ENCODE data around the gene GMPR.

The GMPR gene

DNA sequence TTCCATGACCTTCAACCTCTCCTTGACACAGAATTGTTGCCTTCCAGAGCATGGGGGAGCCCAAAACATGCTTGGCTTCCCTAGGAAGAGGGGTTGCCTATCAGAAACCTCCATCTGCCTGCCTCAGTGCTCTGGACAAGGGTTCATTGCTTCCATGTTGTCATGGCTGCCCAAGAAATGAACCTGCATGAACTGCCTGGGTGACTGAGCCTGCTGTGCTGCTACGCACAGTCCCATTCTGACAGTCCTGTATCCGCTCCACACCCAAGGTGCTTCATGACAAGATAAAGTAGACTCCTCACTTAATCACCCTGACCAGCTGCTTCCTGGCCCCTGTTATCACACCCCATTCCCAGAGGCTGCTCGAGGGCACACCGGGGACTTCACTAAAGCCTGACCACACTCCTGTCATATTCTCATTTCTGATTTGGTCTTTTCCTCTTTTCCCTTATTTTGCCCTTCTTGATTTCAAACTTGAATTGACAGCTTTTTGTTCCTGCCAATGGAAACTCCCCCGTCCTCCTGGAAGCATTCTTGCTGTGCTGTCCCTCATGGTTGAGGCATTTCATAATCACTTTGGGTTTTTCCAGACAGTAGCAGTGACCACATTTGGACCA lies 31.9 kb downstream of the GMPR start:
- DNase-seq (ENCODE audit: low read depth in 2 of 2, low spot score in 1 of 2) = no peak

GRCh38 chr6:16271428-16271827 lies 33.0 kb downstream of the GMPR start:
- DNase-seq (ENCODE audit: low read depth in 2 of 2, low spot score in 1 of 2) = no peak

- DNase-seq (ENCODE audit: low read depth in 2 of 2, low spot score in 1 of 2) = no peak
Observed at GRCh38 chr6:16272201-16272600, 33.8 kb downstream of the GMPR start.

GRCh38 chr6:16273256-16273655 lies 34.9 kb downstream of the GMPR start:
- no peak for DNase-seq (ENCODE audit: low read depth in 2 of 2, low spot score in 1 of 2)

GRCh38 chr6:16274483-16274882 lies 36.1 kb downstream of the GMPR start:
- no peak for DNase-seq (ENCODE audit: low read depth in 2 of 2, low spot score in 1 of 2)

GRCh38 chr6:16274885-16275589 lies 36.6 kb downstream of the GMPR start:
- no peak for DNase-seq (ENCODE audit: low read depth in 2 of 2, low spot score in 1 of 2)

DNA sequence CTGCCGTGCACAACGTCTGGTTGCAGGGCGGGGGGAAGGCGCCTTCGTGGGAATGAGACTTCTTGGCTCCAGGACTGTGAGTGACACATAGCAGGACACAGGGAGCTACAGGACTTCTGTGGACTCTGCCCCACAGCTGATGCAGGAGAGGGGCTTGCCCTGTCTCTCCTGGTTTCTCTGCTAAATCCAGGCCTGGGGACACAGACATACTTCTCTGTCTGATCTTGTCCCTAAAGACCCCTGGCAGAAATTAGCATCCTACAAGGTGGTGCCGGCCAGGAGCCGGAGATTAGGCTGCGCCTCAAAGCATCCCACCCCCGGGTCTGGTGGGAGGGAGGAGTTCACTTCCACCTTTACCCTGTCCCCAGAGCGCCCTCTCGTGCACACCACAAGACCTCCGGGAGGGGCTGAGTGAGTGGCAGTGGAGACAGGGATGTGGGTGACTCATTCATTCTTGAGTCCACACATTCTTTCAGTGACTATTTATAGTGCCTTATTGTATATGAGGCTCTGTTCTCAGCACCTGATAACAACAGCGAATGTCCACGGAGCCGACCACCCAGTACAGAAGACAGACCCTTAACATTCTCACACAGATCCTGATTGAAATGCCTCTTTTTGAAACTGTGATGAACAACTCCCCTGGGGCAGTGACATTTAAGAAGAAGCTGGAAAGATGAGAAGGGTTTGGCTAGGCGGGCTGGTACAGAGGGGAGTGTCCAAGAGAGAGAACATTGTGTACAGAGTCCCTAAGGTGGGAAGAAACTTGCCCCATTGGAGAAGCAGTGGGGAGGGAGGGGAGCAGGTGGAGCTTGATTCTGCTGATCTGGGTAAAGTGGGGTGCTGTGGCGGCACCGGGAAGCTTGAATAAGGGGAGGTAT lies 39.0 kb downstream of the GMPR start:
- DNase-seq (ENCODE audit: low read depth in 2 of 2, low spot score in 1 of 2) = no peak

DNA sequence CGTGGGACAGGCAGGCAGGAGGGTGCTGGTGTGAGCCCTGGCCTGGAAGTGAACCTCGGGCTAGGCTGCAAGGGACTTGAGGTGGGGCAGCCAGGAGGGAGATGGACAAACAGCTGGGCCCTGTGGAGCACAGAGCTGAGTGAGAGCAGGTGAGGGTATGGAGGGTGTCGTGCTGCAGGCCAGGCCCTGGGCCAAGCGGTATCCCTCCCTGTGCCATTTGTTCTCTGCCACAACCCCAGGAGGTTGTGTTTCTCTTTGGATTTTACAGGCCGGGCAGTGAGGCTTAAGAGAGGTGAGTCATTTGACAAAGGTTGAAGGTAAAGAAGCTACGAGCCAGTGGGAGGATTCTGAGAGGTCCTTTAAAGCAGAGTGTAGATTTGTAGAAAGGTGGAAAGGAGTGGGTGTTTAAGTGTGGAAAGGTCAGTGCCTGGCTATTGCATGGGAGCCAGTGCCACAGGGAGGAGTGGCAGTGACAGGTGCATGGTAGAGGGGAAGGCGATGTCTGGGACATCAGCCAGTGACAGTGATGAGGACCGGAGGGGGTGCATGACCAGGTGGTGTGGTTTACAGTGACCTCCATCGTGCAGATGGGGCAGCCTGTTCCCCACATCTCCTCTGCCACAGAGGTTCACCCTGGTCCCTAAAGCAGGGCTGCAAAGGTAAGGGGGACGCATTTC lies 39.8 kb downstream of the GMPR start:
- DNase-seq (ENCODE audit: low read depth in 2 of 2, low spot score in 1 of 2) = no peak

- DNase-seq (ENCODE audit: low read depth in 2 of 2, low spot score in 1 of 2) = no peak
Observed at GRCh38 chr6:16278750-16279149, 40.4 kb downstream of the GMPR start.

- DNase-seq (ENCODE audit: low read depth in 2 of 2, low spot score in 1 of 2) = no peak
Observed at GRCh38 chr6:16279243-16279642, 40.9 kb downstream of the GMPR start.

GRCh38 chr6:16282370-16282769 lies 44.0 kb downstream of the GMPR start:
- DNase-seq (ENCODE audit: low read depth in 2 of 2, low spot score in 1 of 2) = no peak

GRCh38 chr6:16284472-16284871 lies 46.1 kb downstream of the GMPR start:
- DNase-seq (ENCODE audit: low read depth in 2 of 2, low spot score in 1 of 2) = no peak

DNA sequence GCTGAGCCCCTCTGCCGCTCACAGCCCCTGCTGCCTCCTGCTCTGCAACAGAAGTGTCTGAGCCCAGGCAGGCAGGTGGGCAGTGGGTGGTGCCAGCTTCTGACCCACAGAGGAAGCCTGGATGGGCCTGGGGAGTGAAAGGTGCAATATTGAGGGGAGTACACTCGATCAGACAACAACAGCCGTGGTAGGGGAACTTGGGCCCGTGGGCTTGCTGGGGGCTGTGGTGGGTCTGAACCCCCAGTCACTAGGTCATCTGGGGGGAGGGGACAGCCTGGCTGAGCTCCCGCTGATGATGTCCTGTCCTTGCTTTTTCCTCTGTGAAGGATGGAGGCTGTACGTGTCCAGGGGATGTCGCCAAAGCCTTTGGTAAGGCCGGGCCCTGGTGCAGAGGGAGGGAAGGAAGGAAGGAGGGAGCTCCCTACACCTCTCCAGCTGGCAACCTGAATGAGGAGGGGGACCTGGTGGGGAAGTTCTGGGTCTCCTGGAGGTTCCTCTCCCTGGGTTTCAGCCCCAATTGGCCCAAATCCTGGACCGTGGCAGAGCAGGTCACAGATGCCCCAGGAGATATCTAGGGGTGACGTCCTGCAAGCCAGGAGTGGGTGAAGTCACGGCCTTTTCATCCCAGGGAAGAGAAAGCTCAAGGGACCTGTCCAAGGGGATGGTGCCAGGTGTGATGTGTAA lies 47.2 kb downstream of the GMPR start:
- DNase-seq (ENCODE audit: low read depth in 2 of 2, low spot score in 1 of 2) = no peak

DNA sequence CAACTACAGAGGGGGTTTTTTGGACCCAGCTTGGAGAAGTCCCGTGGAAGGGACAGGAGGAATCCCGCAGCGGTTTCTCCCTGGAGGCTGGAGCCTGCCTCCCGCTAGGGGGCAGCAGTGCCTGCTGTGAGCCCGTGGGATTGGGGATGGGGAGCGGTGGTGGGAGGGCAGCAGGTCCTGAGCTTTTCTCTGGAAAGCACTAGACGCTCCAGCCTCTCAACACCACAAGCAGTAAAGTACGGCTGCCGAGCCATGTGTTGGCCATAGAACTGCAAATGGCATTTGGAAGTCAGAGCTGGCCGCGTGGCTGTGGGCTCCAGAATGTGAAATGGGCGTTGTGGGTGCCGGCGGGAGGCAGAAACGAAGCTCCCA lies 47.8 kb downstream of the GMPR start:
- no peak for DNase-seq (ENCODE audit: low read depth in 2 of 2, low spot score in 1 of 2)

DNA sequence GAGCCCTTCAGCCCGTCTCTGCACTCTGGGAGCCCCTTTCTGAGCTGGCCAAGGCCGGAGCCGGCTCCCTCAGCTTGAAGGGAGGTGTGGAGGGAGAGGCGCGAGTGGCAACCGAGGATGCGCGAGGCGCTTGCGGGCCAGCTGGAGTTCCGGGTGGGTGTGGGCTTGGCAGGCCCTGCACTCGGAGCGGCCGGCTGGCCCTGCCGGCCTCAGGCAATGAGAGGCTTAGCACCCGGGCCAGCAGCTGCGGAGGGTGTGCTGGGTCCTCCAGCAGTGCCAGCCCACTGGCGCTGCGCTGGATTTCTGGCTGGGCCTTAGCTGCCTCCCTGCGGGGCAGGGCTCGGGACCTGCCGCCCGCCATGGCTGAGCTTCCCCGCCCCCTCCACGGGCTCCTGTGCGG lies 49.8 kb downstream of the GMPR start:
- DNase-seq (ENCODE audit: low read depth in 2 of 2, low spot score in 1 of 2) = no peak

- DNase-seq (ENCODE audit: low read depth in 2 of 2, low spot score in 1 of 2) = no peak
Observed at GRCh38 chr6:16291739-16292138, 53.4 kb downstream of the GMPR start.

- no peak for DNase-seq (ENCODE audit: low read depth in 2 of 2, low spot score in 1 of 2)
Observed at GRCh38 chr6:16292432-16292831, 54.0 kb downstream of the GMPR start.

GRCh38 chr6:16292942-16293341 lies 54.6 kb downstream of the GMPR start:
- no peak for DNase-seq (ENCODE audit: low read depth in 2 of 2, low spot score in 1 of 2)

- no peak for DNase-seq (ENCODE audit: low read depth in 2 of 2, low spot score in 1 of 2)
Observed at GRCh38 chr6:16294371-16294770, 56.0 kb downstream of the GMPR start.

DNA sequence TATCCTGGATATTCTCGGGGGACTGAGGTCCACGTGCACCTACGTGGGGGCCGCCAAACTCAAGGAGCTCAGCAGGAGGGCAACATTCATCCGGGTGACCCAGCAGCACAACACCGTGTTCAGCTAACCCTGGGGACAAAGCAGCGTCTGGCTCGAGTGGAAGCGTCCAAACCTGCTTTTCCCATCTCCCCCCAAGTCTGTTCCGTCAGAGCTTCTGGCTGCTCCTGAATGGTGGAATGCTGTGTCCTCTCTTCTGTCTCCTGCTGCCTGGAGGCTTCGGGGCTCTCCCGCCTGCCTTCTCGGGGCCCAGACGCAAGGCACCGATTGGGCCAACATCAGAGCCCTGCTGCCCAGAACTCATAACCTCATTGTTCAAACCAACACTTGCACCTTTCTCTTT lies 56.7 kb downstream of the GMPR start:
- DNase-seq (ENCODE audit: low read depth in 2 of 2, low spot score in 1 of 2) = no peak

GRCh38 chr6:16295471-16295870 lies 57.1 kb downstream of the GMPR start:
- no peak for DNase-seq (ENCODE audit: low read depth in 2 of 2, low spot score in 1 of 2)

All from stimulated activated CD8-positive, alpha-beta memory T cell treated with anti-CD3 and anti-CD28 coated beads, Interleukin-4, amount 100 ng/mL, for 4 hours (primary cell).